Activated naive CD4-positive, alpha-beta T cell treated with anti-CD3 and anti-CD28 coated beads, Interleukin-2, amount 50 U/mL, for 72 hours (primary cell): Measurements from ENCODE around the gene KLLN. TPM values are rescaled to one million over a fixed set of nuclear protein-coding genes. Genes with fewer than 3 reads are reported as not detected.
"Not testable (repeated sequence)": the region's sequence is repeated elsewhere in the genome, so short reads cannot be mapped to it uniquely, and the experiment has no call there.

Source experiments
- ATAC-seq, 2 donors: fragments of 150-1000 bp; cut with Tn5 transposase; 2 replicates each; pipeline ENCODE4 v1.10.0; 2021; ENCODE audit warnings: mild to moderate bottlenecking in 2 of 2, moderate library complexity in 2 of 2
- DNase-seq, 2 donors: peaks; one replicate each; pipeline ENCODE4 v3.0.0; 2021 to 2022; ENCODE audit warnings: low spot score in 2 of 2
- H3K27ac Mint-ChIP-seq, 2 donors: one replicate each; pipeline ENCODE4 v1.8.0; 2022; ENCODE audit warnings: mild to moderate bottlenecking in 2 of 2, mixed read lengths in 2 of 2
- H3K36me3 Mint-ChIP-seq, 2 donors: one replicate each; pipeline ENCODE4 v1.8.0; 2022; ENCODE audit warnings: mixed read lengths in 2 of 2
- H3K9me3 Mint-ChIP-seq, 2 donors: one replicate each; pipeline ENCODE4 v1.8.0; 2022; ENCODE audit warnings: mixed read lengths in 2 of 2
- total RNA-seq, 2 donors: library from RNA; stranded (reverse); gene quantifications; one replicate each; pipeline ENCODE4 v1.2.3, GENCODE V29; 2022

KLLN gene
- total RNA-seq, 2 donors from 2014 or later = 0.16 to 0.50 TPM

- Mint-ChIP-seq H3K9me3 (no peaks in the 10 kb centered on the region), H3K27ac (no peak overlapping the region), H3K36me3 (no peaks in the 10 kb centered on the region)
- ATAC-seq (no peak), DNase-seq (no peak)
Observed at GRCh38 chr10:87852089-87852488, 11.2 kb downstream of the KLLN start.

GRCh38 chr10:87850742-87851205, 12.6 kb downstream of the KLLN start:
- H3K9me3 Mint-ChIP-seq = no peaks in the 10 kb centered on the region
- ATAC-seq (peak; percentile 77 to 81), DNase-seq (peak in 1 of 2 donors; percentile 29)
- no peak overlapping the region for H3K27ac Mint-ChIP-seq
- no peaks in the 10 kb centered on the region for H3K36me3 Mint-ChIP-seq

- Mint-ChIP-seq H3K27ac (no peak overlapping the region), H3K9me3 (no peaks in the 10 kb centered on the region), H3K36me3 (no peaks in the 10 kb centered on the region)
- no peak for DNase-seq
- no peak for ATAC-seq
Observed at GRCh38 chr10:87849001-87849400, 14.3 kb downstream of the KLLN start.

GRCh38 chr10:87847550-87847949, 15.8 kb downstream of the KLLN start:
- ATAC-seq = no peak
- no peak overlapping the region for H3K27ac Mint-ChIP-seq
- no peaks in the 10 kb centered on the region for H3K36me3 Mint-ChIP-seq
- DNase-seq = no peak
- no peaks in the 10 kb centered on the region for H3K9me3 Mint-ChIP-seq

- ATAC-seq, H3K27ac Mint-ChIP-seq, H3K9me3 Mint-ChIP-seq, DNase-seq, H3K36me3 Mint-ChIP-seq: not testable (repeated sequence)
Observed at GRCh38 chr10:87846711-87847110, 16.6 kb downstream of the KLLN start.

- Mint-ChIP-seq H3K36me3 (no peaks in the 10 kb centered on the region), H3K27ac (no peak overlapping the region), H3K9me3 (no peaks in the 10 kb centered on the region)
- DNase-seq (no peak), ATAC-seq (no peak)
Observed at GRCh38 chr10:87846023-87846422, 17.3 kb downstream of the KLLN start.

- no peak for DNase-seq
- no peak overlapping the region for H3K27ac Mint-ChIP-seq
- no peaks in the 10 kb centered on the region for H3K36me3 Mint-ChIP-seq
- no peaks in the 10 kb centered on the region for H3K9me3 Mint-ChIP-seq
- ATAC-seq = no peak
Observed at GRCh38 chr10:87845624-87845998, 17.7 kb downstream of the KLLN start.

GRCh38 chr10:87844837-87845623, 18.3 kb downstream of the KLLN start:
- Mint-ChIP-seq H3K27ac (no peak overlapping the region), H3K9me3 (no peaks in the 10 kb centered on the region), H3K36me3 (no peaks in the 10 kb centered on the region)
- ATAC-seq (peak; percentile 57 to 61), DNase-seq (no peak)

GRCh38 chr10:87843714-87844113, 19.6 kb downstream of the KLLN start:
- DNase-seq (no peak), ATAC-seq (no peak)
- H3K27ac Mint-ChIP-seq = peak overlapping the region in 1 of 2 donors; percentile 82
- no peaks in the 10 kb centered on the region for H3K36me3 Mint-ChIP-seq
- no peaks in the 10 kb centered on the region for H3K9me3 Mint-ChIP-seq

- Mint-ChIP-seq H3K9me3 (no peaks in the 10 kb centered on the region), H3K36me3 (no peaks in the 10 kb centered on the region), H3K27ac (peak overlapping the region in 1 of 2 donors; percentile 82)
- ATAC-seq (peak in 1 of 2 donors; percentile 61), DNase-seq (no peak)
Observed at GRCh38 chr10:87842776-87843497, 20.4 kb downstream of the KLLN start.

- DNase-seq (no peak), ATAC-seq (peak; percentile 71 to 72)
- peak overlapping the region in 1 of 2 donors; percentile 82 for H3K27ac Mint-ChIP-seq
- peaks cover 0 to 5% of the 10 kb centered on the region in 2 donors for H3K36me3 Mint-ChIP-seq
- no peaks in the 10 kb centered on the region for H3K9me3 Mint-ChIP-seq
Observed at GRCh38 chr10:87842220-87842641, 21.1 kb downstream of the KLLN start.

GRCh38 chr10:87841186-87841585, 22.1 kb downstream of the KLLN start:
- H3K9me3 Mint-ChIP-seq = no peaks in the 10 kb centered on the region
- H3K36me3 Mint-ChIP-seq = peaks cover 5 to 6% of the 10 kb centered on the region in 2 donors
- H3K27ac Mint-ChIP-seq = no peak overlapping the region
- DNase-seq (no peak), ATAC-seq (peak in 1 of 2 donors; percentile 33)

- Mint-ChIP-seq H3K36me3 (peaks cover 5 to 7% of the 10 kb centered on the region in 2 donors), H3K9me3 (no peaks in the 10 kb centered on the region), H3K27ac (no peak overlapping the region)
- DNase-seq (no peak), ATAC-seq (no peak)
Observed at GRCh38 chr10:87838650-87839049, 24.7 kb downstream of the KLLN start.

GRCh38 chr10:87837445-87837844, 25.9 kb downstream of the KLLN start:
- H3K9me3 Mint-ChIP-seq = no peaks in the 10 kb centered on the region
- no peak for ATAC-seq
- DNase-seq = no peak
- peaks cover 5 to 7% of the 10 kb centered on the region in 2 donors for H3K36me3 Mint-ChIP-seq
- no peak overlapping the region for H3K27ac Mint-ChIP-seq

GRCh38 chr10:87836098-87836497, 27.2 kb downstream of the KLLN start:
- DNase-seq (no peak), ATAC-seq (no peak)
- no peak overlapping the region for H3K27ac Mint-ChIP-seq
- peaks cover 5 to 7% of the 10 kb centered on the region in 2 donors for H3K36me3 Mint-ChIP-seq
- H3K9me3 Mint-ChIP-seq = no peaks in the 10 kb centered on the region

- H3K36me3 Mint-ChIP-seq = peaks cover 0 to 6% of the 10 kb centered on the region in 2 donors
- ATAC-seq (peak; percentile 93 to 95), DNase-seq (no peak)
- H3K9me3 Mint-ChIP-seq = peaks cover 0 to 3% of the 10 kb centered on the region in 2 donors
- peak overlapping the region in 1 of 2 donors; percentile 25 for H3K27ac Mint-ChIP-seq
Observed at GRCh38 chr10:87829986-87830729, 33.2 kb downstream of the KLLN start.

- ATAC-seq, DNase-seq, H3K36me3 Mint-ChIP-seq, H3K27ac Mint-ChIP-seq, H3K9me3 Mint-ChIP-seq: not testable (repeated sequence)
Observed at GRCh38 chr10:87829051-87829450, 34.3 kb downstream of the KLLN start.
